Psoas muscle (tissue), 8 donors: ENCODE measurements around the gene KCNIP2. TPM values are rescaled to one million over a fixed set of nuclear protein-coding genes. Genes with fewer than 3 reads are reported as not detected.
A peak's percentile ranks its signal among the peaks of the same experiment; 100 is the strongest.

ENCODE experiments used
- ATAC-seq, 4 donors: fragments of 200-7000 bp; cut with Tn5 transposase; one replicate each; pipeline ENCODE4 v1.9.1; 2020; ENCODE audit warnings: moderate library complexity in 3 of 4, mild to moderate bottlenecking in 2 of 4
- DNase-seq, 2 donors: peaks; one replicate each; pipeline ENCODE4 v3.0.0-alpha.2; 2020
- H3K27ac ChIP-seq: fragments of 200-600 bp; one replicate; pipeline ENCODE4 v1.8.0; 2022
- H3K27me3 ChIP-seq, 3 donors: fragments of 200-600 bp in 1 of 3; one replicate each; pipeline versions ENCODE4 v1.6.1 to v1.8.0; 2013 to 2022; ENCODE audit warnings: low read length in 2 of 3, mild to moderate bottlenecking in 2 of 3, moderate library complexity in 1 of 3; ENCODE audit not compliant: insufficient read depth in 3 of 3
- H3K36me3 ChIP-seq, 2 donors: fragments of 200-600 bp in 1 of 2; one replicate each; pipeline versions ENCODE4 v1.6.1 to v1.8.0; 2013 to 2022; ENCODE audit warnings: low read depth in 1 of 2, mild to moderate bottlenecking in 1 of 2, moderate library complexity in 1 of 2; ENCODE audit not compliant: insufficient read depth in 1 of 2
- H3K4me1 ChIP-seq: fragments of 200-600 bp; one replicate; pipeline ENCODE4 v1.8.0; 2022
- H3K4me3 ChIP-seq: fragments of 200-600 bp; one replicate; pipeline ENCODE4 v1.8.0; 2022; ENCODE audit warnings: mild to moderate bottlenecking
- H3K9me3 ChIP-seq: fragments of 200-600 bp; one replicate; pipeline ENCODE4 v1.8.0; 2022
- CTCF ChIP-seq: fragments of 200-600 bp; IDR thresholded peaks from one replicate; pipeline ENCODE4 v1.8.0; 2022; ENCODE audit warnings: antibody characterized with exemption
- WGBS, 3 donors: extraction: QIAGEN DNeasy Blood & Tissue Kit; methylation state at CpG; one replicate each; pipeline versions ENCODE4 v1.1.6 to v1.1.7; 2013; 5-methylcytosine and 5-hydroxymethylcytosine counted together
- intact Hi-C, 2 donors: fragments of 100-400 bp; cut with DNase I; formaldehyde crosslinking; loops; one replicate each; pipeline versions ENCODE4 v1.11.0 to v1.14.2; 2022
- polyA plus RNA-seq, 3 donors: library from polyadenylated mRNA; stranded (reverse); fragments of 200-250 nt; gene quantifications; one replicate each; pipeline ENCODE4 v1.2.3, GENCODE V29; 2013
- total RNA-seq, 4 donors: library from RNA; stranded (reverse); fragmentation: NEBNext Ultra II Directional in 2 of 4; extraction: Animal tissue kit (Norgen Biotek cat#: 25700) in 2 of 4; gene quantifications; one replicate each; pipeline versions ENCODE4 v1.2.1 to v1.2.4, GENCODE V29; 2021 to 2023
- donor health status: healthy with polysubstance abuse.
- donor health status: DM: no; HTN: no; CAD: no; lungs with moderate emphysema.
- donor health status: Bipolar disorder and iron deficiency.
- donor health status: healthy.
- donor health status: DM: yes; HTN: yes; CAD: no.
- donor health status: DM: no; HTN: no; CAD: no.
- donor health status: DM: no; HTN: no; CAD: no.
- donor health status: DM: yes; HTN: yes; CAD: no.

Gene KCNIP2
- total and polyA plus RNA-seq, 7 donors = 0.58 to 5.9 (median 1.2) TPM

GRCh38 chr10:101818872-101819633 is 24.5 kb downstream of the KCNIP2 start:
- Histone ChIP-seq H3K4me1 (peaks cover 24% of the 10 kb centered on the region), H3K36me3 (no peaks in the 10 kb centered on the region), H3K9me3 (no peaks in the 10 kb centered on the region), H3K27ac (peak overlapping the region; percentile 93), H3K4me3 (peak overlapping the region; percentile 93), H3K27me3 (no peaks in the 10 kb centered on the region)
- intact Hi-C loops = loop anchor here (5.0 kb wide), 2 partner anchors 333 to 823 kb away; partner anchors contain the start of genes NOLC1 (in 1 of the 2) and TRIM8 (in 1 of the 2)
- WGBS, 3 donors = 21 to 22% (median 21%) methylated on average over 14 of the region's 14 CpGs
- ATAC-seq (peak; percentile 32 to 38 (median 35)), DNase-seq (no peak)
- TF ChIP-seq CTCF = no peak

DNA sequence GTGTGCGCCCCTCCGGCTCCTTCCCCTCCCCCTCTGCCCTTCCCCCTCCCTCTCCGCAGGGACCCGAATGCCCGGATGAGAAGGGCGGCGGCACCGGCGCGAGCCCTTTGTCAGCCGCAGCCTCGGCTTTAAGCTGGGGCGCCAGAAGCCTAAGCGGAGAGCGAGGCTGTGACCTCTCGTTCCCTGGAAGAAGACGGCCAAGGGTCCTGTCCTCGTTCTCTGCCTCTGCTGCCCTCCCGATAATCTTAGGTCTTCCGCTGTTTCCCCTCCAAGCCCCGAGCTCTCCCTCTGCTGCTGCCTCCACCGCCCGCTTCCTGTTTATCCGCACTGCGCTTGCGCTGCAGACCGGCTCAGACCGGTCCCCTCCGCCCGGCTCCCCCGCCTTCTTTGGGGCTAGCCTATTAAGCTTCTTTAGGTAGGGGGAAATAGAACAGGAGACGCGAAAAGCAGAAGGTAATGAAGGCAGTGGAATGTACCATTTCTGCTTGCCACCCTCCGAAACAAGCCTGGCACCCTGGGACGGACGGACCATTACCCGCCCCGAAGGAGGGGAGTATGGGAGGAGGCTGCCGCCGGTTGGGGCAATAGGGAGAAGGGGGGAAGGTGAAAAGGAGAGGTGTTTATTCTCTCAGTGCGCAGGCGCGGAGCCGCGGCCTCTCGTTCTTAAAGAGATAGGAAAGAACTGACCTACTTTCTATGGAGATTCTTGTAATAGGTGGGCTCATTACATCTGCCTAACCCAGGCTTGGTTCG is 25.3 kb downstream of the KCNIP2 start, which contains the start of gene OGA:
Gene OGA (minus strand): TSS at position 326 of the 753 bp plus-strand sequence. CDS start 422 bp downstream, outside the sequence.
- H3K4me1 ChIP-seq = peaks cover 32% of the 10 kb centered on the region
- 0% methylated on average over 40 to 47 of the region's 47 CpGs for WGBS, 3 donors

GRCh38 chr10:101817337-101818118 is 26.1 kb downstream of the KCNIP2 start:
- peak overlapping the region; percentile 93 for H3K4me3 ChIP-seq
- H3K27ac ChIP-seq = peak overlapping the region; percentile 93
- peaks cover 39% of the 10 kb centered on the region for H3K4me1 ChIP-seq
- no peaks in the 10 kb centered on the region for H3K27me3 ChIP-seq
- no peaks in the 10 kb centered on the region for H3K9me3 ChIP-seq
- ATAC-seq (peak; percentile 17 to 68 (median 56)), DNase-seq (peak; percentile 86 to 96)
- H3K36me3 ChIP-seq = peaks cover 0 to under 1% of the 10 kb centered on the region in 2 donors
- WGBS, 3 donors = 0 to 1% (median 0%) methylated on average over 40 to 44 of the region's 44 CpGs
- no peak for TF ChIP-seq CTCF
- intact Hi-C loops = loop anchor here (5.0 kb wide), 2 partner anchors 335 to 825 kb away; partner anchors contain the start of genes NOLC1 (in 1 of the 2) and TRIM8 (in 1 of the 2)

More for the DNA sequence above, 25.3 kb downstream of the KCNIP2 start, which contains the start of gene OGA:
- peak within 1 kb of the TSS; percentile 93 for H3K4me3 ChIP-seq
- H3K36me3 ChIP-seq = no peaks in the 10 kb centered on the region
- peak within 1 kb of the TSS; percentile 93 for H3K27ac ChIP-seq
- intact Hi-C loops = loop anchor here (5.0 kb wide), 2 partner anchors 334 to 824 kb away; partner anchors contain the start of genes NOLC1 (in 1 of the 2) and TRIM8 (in 1 of the 2)
- ATAC-seq = peak; percentile 90 to 97 (median 94)
- no peaks in the 10 kb centered on the region for H3K27me3 ChIP-seq
- TF ChIP-seq CTCF = no peak
- H3K9me3 ChIP-seq = no peaks in the 10 kb centered on the region
- DNase-seq = peak; percentile 98 to 99

DNA sequence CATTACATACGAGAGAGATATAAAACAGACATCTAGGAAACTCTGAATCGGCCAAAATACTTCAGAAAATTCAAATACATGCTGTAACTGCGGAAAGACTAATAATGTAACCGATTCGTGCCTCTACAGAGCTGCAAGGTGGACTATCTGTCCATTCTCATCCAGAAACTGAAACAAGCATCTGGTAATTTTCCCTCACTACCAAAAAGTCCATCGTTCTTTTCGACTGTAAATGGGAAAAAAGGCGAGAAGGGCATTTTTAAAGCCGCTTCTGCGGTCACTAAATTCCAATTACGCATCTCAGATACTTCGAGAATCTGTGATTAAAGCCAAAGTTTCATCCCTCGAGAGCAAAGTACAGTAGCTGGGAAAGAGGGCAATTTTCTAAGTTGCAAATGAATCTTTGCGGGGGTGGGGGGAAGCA is 26.7 kb downstream of the KCNIP2 start:
- H3K36me3 ChIP-seq = peaks cover 0 to 5% of the 10 kb centered on the region in 2 donors
- intact Hi-C loops = loop anchor here (5.0 kb wide), 2 partner anchors 335 to 825 kb away; partner anchors contain the start of genes NOLC1 (in 1 of the 2) and TRIM8 (in 1 of the 2)
- H3K27ac ChIP-seq = peak overlapping the region; percentile 93
- TF ChIP-seq CTCF = no peak
- DNase-seq (no peak), ATAC-seq (no peak)
- H3K4me3 ChIP-seq = peak overlapping the region; percentile 93
- no peaks in the 10 kb centered on the region for H3K9me3 ChIP-seq
- WGBS, 3 donors = 0 to 1% (median 0%) methylated on average over 14 of the region's 14 CpGs
- H3K4me1 ChIP-seq = peaks cover 45% of the 10 kb centered on the region
- no peaks in the 10 kb centered on the region for H3K27me3 ChIP-seq
